ENCODE data around the gene ANGPTL8. TPM values are rescaled to one million over a fixed set of nuclear protein-coding genes. Genes with fewer than 3 reads are reported as not detected.

Gene ANGPTL8
- total and polyA plus RNA-seq, 10 donors = 0.30 TPM; not detected in 9

DNA sequence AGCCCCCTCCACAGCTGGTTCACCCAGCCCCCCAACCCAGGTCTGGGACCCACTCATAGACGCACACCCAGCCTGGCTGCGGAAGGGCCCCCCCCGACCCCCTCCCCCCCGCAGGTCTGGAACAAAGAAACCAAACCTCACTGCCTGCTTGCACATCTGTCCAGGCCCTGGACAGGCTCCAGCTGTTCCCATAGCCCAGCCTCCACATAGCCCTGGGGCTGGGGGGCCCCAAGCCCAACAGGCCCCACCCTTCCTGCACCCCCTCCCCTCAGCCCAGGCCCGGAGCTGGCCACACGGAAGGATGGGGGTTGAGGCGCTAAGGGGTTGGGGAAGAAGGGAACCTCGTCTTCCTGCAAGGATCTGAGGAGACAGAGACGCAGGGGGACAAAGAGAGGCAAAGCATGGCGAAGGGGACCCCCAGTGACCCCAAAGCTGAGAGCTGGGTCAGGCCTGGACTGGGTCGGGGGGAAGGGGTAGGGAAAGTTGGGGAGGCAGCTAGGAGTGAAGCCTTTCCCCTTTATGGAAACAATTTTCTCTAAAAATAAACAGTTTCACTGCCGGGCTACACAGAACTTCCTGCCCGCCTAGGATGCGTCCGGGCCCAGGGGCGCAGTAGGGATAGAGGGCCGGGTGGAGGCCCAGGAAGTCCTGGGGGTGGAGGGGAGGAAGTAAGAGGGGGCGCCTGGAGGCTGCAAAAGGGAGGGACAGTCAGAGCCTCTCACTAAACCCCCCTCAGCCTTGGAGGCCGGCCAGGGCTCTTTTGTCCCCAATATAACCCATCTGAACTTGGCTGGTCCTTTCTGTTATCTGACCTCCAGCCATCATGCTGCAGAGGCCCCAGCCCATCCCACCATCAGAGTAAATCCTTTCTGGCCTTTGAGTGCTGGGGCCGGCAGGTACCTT, 44.5 kb upstream of the ANGPTL8 start:
- Histone ChIP-seq H3K27me3 (replicated peaks in 1 of 7) (peaks cover 0 to 28% (median 4%) of the 10 kb centered on the region in 7 donors), H3K4me3 (peak overlapping the region in 7 of 8 donors; percentile 9 to 91 (median 71)), H3K4me1 (peaks cover 12 to 89% (median 48%) of the 10 kb centered on the region in 6 donors), H3K27ac (peak overlapping the region in 6 of 8 donors; percentile 26 to 85 (median 60)), H3K36me3 (peaks cover 0 to 40% (median 0%) of the 10 kb centered on the region in 6 donors), H3K9me3 (peaks cover 0 to 5% (median 0%) of the 10 kb centered on the region in 8 donors)
- TF ChIP-seq POLR2A (IDR thresholded peaks at IDR 0.05) = no peak
- peak in 1 of 3 donors; percentile 9 for TF ChIP-seq POLR2AphosphoS5 (IDR thresholded peaks at IDR 0.05)
- TF ChIP-seq, protein P1, sequence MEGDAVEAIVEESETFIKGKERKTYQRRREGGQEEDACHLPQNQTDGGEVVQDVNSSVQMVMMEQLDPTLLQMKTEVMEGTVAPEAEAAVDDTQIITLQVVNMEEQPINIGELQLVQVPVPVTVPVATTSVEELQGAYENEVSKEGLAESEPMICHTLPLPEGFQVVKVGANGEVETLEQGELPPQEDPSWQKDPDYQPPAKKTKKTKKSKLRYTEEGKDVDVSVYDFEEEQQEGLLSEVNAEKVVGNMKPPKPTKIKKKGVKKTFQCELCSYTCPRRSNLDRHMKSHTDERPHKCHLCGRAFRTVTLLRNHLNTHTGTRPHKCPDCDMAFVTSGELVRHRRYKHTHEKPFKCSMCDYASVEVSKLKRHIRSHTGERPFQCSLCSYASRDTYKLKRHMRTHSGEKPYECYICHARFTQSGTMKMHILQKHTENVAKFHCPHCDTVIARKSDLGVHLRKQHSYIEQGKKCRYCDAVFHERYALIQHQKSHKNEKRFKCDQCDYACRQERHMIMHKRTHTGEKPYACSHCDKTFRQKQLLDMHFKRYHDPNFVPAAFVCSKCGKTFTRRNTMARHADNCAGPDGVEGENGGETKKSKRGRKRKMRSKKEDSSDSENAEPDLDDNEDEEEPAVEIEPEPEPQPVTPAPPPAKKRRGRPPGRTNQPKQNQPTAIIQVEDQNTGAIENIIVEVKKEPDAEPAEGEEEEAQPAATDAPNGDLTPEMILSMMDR (IDR thresholded peaks at IDR 0.05 in 8 of 11, conservative IDR thresholded peaks at IDR 0.05 in 3 of 11) = no peak
- WGBS, 5 donors = 17 to 23% (median 20%) methylated on average over 15 to 20 of the region's 20 CpGs
- intact Hi-C loops (cut with DNase I; ENCODE audit: low total_unique reads) = no loop called here
- no peak for DNase-seq

DNA sequence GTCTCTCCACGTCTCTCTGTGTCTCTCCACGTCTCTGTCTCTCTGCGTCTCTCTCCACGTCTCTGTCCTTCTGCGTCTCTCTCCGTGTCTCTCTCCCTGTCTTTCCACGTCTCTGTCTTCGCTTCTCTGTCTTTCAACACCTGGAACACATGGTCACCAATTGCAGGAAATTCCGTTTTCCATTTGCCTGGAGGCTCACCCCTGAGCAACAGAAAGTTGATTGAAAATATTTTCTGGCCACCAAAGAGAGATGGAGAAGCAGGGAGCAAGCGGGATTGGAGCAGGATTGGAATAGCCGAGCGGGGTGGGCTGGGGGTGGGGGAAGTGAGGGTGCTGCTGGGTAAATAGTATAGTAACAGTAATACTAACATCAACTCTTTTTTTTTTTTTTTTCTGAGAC, 43.7 kb upstream of the ANGPTL8 start:
- TF ChIP-seq, protein P1 (IDR thresholded peaks at IDR 0.05 in 8 of 11, conservative IDR thresholded peaks at IDR 0.05 in 3 of 11) = no peak
- TF ChIP-seq POLR2A (IDR thresholded peaks at IDR 0.05) (no peak), POLR2AphosphoS5 (IDR thresholded peaks at IDR 0.05) (no peak)
- WGBS, 5 donors = 67 to 81% (median 78%) methylated on average over 12 of the region's 12 CpGs
- Histone ChIP-seq H3K36me3 (peaks cover 0 to 44% (median under 1%) of the 10 kb centered on the region in 6 donors), H3K4me1 (peaks cover 12 to 81% (median 45%) of the 10 kb centered on the region in 6 donors), H3K27ac (peak overlapping the region in 6 of 8 donors; percentile 26 to 85 (median 70)), H3K4me3 (peak overlapping the region in 6 of 8 donors; percentile 22 to 91 (median 74)), H3K27me3 (replicated peaks in 1 of 7) (peaks cover 0 to 28% (median 4%) of the 10 kb centered on the region in 7 donors), H3K9me3 (peaks cover 0 to 5% (median 0%) of the 10 kb centered on the region in 8 donors)
- intact Hi-C loops (cut with DNase I; ENCODE audit: low total_unique reads) = no loop called here
- no peak for DNase-seq

DNA sequence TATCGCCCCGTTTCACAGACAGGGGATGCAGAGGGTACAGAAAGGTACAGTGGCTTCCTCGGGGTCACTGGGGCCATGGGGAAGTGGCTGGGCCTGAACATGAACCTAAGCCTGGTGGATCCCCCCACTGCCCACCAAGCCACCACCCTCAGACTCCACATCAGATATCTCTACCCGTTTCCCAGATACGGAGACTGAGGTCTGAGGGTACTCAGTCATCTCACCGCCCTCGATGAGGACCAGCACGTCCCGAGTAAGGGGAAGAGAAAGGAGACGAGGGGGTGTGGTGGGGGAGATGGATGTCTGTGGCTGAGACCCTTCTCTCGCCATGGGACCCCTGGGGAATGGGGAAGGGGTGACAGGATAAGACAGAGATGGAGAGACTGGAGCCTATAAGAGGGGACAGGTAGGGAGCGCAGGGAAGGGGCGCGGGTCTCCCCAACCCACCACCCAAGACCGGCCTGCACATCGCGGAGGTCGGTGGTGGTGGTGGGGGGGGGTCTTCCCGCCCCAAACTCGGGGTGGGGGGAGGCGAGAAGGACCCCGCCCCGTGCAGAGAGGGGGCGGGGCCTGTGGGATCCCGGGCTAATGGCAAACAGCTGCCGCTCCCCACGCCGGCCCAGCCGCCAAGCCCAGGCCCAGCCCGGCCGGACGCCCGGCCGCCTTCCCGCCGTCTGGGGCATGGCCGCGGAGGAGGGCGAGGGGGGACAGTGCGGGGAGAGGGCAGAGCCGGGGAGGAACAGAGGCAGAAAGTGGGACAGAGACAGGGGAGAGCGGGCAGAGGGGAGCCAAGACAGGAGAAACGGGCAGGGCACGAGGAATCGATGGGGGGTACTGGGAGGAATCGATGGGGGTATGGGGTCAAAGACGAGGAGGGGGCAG, 42.8 kb upstream of the ANGPTL8 start:
- H3K9me3 ChIP-seq = peaks cover 0 to 5% (median 0%) of the 10 kb centered on the region in 8 donors
- DNase-seq = peak; percentile 79
- 12 to 16% (median 13%) methylated on average over 42 to 47 of the region's 47 CpGs for WGBS, 5 donors
- intact Hi-C loops (cut with DNase I; ENCODE audit: low total_unique reads) = no loop called here
- H3K4me3 ChIP-seq = peak overlapping the region; percentile 64 to 91 (median 70)
- peak overlapping the region in 7 of 8 donors; percentile 22 to 87 (median 82) for H3K27ac ChIP-seq
- H3K27me3 ChIP-seq (replicated peaks in 1 of 7) = peaks cover 0 to 28% (median 4%) of the 10 kb centered on the region in 7 donors
- TF ChIP-seq POLR2AphosphoS5 (IDR thresholded peaks at IDR 0.05) = no peak
- TF ChIP-seq, protein P1 (IDR thresholded peaks at IDR 0.05 in 8 of 11, conservative IDR thresholded peaks at IDR 0.05 in 3 of 11) = no peak
- no peak for TF ChIP-seq POLR2A (IDR thresholded peaks at IDR 0.05)
- H3K36me3 ChIP-seq = peaks cover 0 to 50% (median 2%) of the 10 kb centered on the region in 6 donors
- peaks cover 12 to 72% (median 39%) of the 10 kb centered on the region in 6 donors for H3K4me1 ChIP-seq
